GM13976 (cell line): ENCODE results near the gene ITPRIP.

Experiments used
- DNase-seq: peaks from one replicate; pipeline ENCODE4 v3.0.0; 2012; ENCODE audit warnings: low spot score
- CTCF ChIP-seq: IDR thresholded peaks from 2 replicates; pipeline ENCODE4 v1.5.1; 2012; ENCODE audit warnings: borderline replicate concordance, mild to moderate bottlenecking; ENCODE audit not compliant: insufficient read depth; ENCODE audit errors: extremely low read depth, missing control alignments, control extremely low read depth
- in situ Hi-C: fragments of 300-500 bp; cut with MboI; formaldehyde crosslinking; loops from one replicate; pipeline ENCODE4 v1.12.0; 2022; ENCODE audit warnings: low sequenced_read_pairs, mixed read lengths, inconsistent platforms; ENCODE audit not compliant: unreplicated experiment

Gene ITPRIP

GRCh38 chr10:104303594-104304355, 34.5 kb downstream of the ITPRIP start:
- in situ Hi-C loops = loop anchor here (5.0 kb wide), 1 partner anchor 44 kb away; no protein-coding TSS in a partner anchor
- no peak for TF ChIP-seq CTCF
- no peak for DNase-seq

- no peak for DNase-seq
- in situ Hi-C loops = loop anchor here (5.0 kb wide), 1 partner anchor 45 kb away; no protein-coding TSS in a partner anchor
- no peak for TF ChIP-seq CTCF
Observed at GRCh38 chr10:104301907-104302690, 36.2 kb downstream of the ITPRIP start.

- no peak for TF ChIP-seq CTCF
- in situ Hi-C loops = loop anchor here (5.0 kb wide), 1 partner anchor 46 kb away; no protein-coding TSS in a partner anchor
- DNase-seq = no peak
Observed at GRCh38 chr10:104300736-104301292, 37.5 kb downstream of the ITPRIP start.

- no peak for DNase-seq
- no peak for TF ChIP-seq CTCF
- in situ Hi-C loops = loop anchor here (5.0 kb wide), 1 partner anchor 47 kb away; no protein-coding TSS in a partner anchor
Observed at GRCh38 chr10:104300002-104300735, 38.1 kb downstream of the ITPRIP start.

- in situ Hi-C loops = no loop called here
- no peak for TF ChIP-seq CTCF
- DNase-seq = no peak
Observed at GRCh38 chr10:104299031-104299904, 39.0 kb downstream of the ITPRIP start.
